ENCODE data around the gene SHANK3. TPM values are rescaled to one million over a fixed set of nuclear protein-coding genes. Genes with fewer than 3 reads are reported as not detected.

The SHANK3 gene
- polyA plus RNA-seq, 3 donors from 2014 or later = not detected

- no peak for DNase-seq
- peaks cover 0 to 2% (median 0%) of the 10 kb centered on the region in 6 donors for H3K9me3 Mint-ChIP-seq
- no peak overlapping the region for H3K27ac Mint-ChIP-seq
- H3K27me3 Mint-ChIP-seq (ENCODE audit: low read depth in 3 of 3) = peaks cover 0 to 8% (median under 1%) of the 10 kb centered on the region in 3 donors
- H3K4me3 Mint-ChIP-seq = no peak overlapping the region
- no peaks in the 10 kb centered on the region for H3K36me3 Mint-ChIP-seq
- H3K4me1 Mint-ChIP-seq = peaks cover 0 to 3% of the 10 kb centered on the region in 2 donors
Observed at GRCh38 chr22:50721257-50721844, 48.7 kb downstream of the SHANK3 start.

- no peak for DNase-seq
- Mint-ChIP-seq H3K27me3 (ENCODE audit: low read depth in 3 of 3) (peaks cover 0 to 4% (median 0%) of the 10 kb centered on the region in 3 donors), H3K36me3 (no peaks in the 10 kb centered on the region), H3K4me3 (no peak overlapping the region), H3K9me3 (peaks cover 0 to 2% (median 0%) of the 10 kb centered on the region in 6 donors), H3K4me1 (peaks cover 0 to 3% of the 10 kb centered on the region in 2 donors), H3K27ac (no peak overlapping the region)
Observed at GRCh38 chr22:50722048-50722701, 49.6 kb downstream of the SHANK3 start.

Other genes with a start within 250 kb of the SHANK3 start
- gene SBF1, start 197.8 kb upstream of the SHANK3 start, polyA plus RNA-seq = 10 to 100 TPM; 12.1 to 42.8 (median 14.2) TPM
- gene ADM2, start 191.3 kb upstream of the SHANK3 start, polyA plus RNA-seq = under 1 TPM in 1 of 3 donors, not detected in 2; 0.38 TPM
- gene MIOX, start 186.0 kb upstream of the SHANK3 start, polyA plus RNA-seq = not detected
- gene LMF2, start 165.1 kb upstream of the SHANK3 start, polyA plus RNA-seq = 10 to 100 TPM; 16.3 to 40.4 (median 20.1) TPM
- 10 to 100 TPM; 41.8 to 46.7 (median 46.5) TPM for gene NCAPH2, start 164.6 kb upstream of the SHANK3 start, polyA plus RNA-seq
- 10 to 100 TPM in 1 of 3 donors, 1 to 10 TPM in 2; 8.3 to 14.8 (median 9.9) TPM for gene SCO2, start 147.2 kb upstream of the SHANK3 start, polyA plus RNA-seq
- 10 to 100 TPM; 21.2 to 31.2 (median 25.5) TPM for gene TYMP, start 142.8 kb upstream of the SHANK3 start, polyA plus RNA-seq
- gene KLHDC7B, start 126.9 kb upstream of the SHANK3 start, polyA plus RNA-seq = 1 to 10 TPM; 2.4 to 8.1 (median 4.5) TPM
- gene SYCE3, start 109.9 kb upstream of the SHANK3 start, polyA plus RNA-seq = not detected
- gene CPT1B, start 94.4 kb upstream of the SHANK3 start, polyA plus RNA-seq = 1 to 10 TPM in 1 of 3 donors, under 1 TPM in 1, not detected in 1; 0.09 to 2.9 TPM
- 10 to 100 TPM; 44.0 to 51.3 (median 49.4) TPM for gene CHKB, start 90.0 kb upstream of the SHANK3 start, polyA plus RNA-seq
- gene MAPK8IP2, start 72.0 kb upstream of the SHANK3 start, polyA plus RNA-seq = not detected
- 10 to 100 TPM in 1 of 3 donors, 1 to 10 TPM in 2; 3.8 to 11.2 (median 7.7) TPM for gene ARSA, start 44.7 kb upstream of the SHANK3 start, polyA plus RNA-seq
- gene ACR, start 65.4 kb downstream of the SHANK3 start, polyA plus RNA-seq = not detected
- 10 to 100 TPM; 20.9 to 34.1 (median 29.6) TPM for gene RABL2B, start 110.8 kb downstream of the SHANK3 start, polyA plus RNA-seq